K562 (cell line): ENCODE measurements around the gene ATF1. TPM values are rescaled to one million over a fixed set of nuclear protein-coding genes. Genes with fewer than 3 reads are reported as not detected.

ENCODE experiments used
- FOSL1 ChIP-seq: fragments of 200-800 bp; sonication (Bioruptor generic); conservative IDR thresholded peaks from 2 replicates; pipeline ENCODE4 v1.6.1; 2016; ENCODE audit warnings: missing genetic modification characterization, missing compliant biosample characterization
- GABPA ChIP-seq: fragments of 200-800 bp; sonication (Bioruptor generic); conservative IDR thresholded peaks from 2 replicates; pipeline ENCODE4 v1.6.1; 2016; ENCODE audit warnings: low read depth, missing genetic modification characterization, missing compliant biosample characterization
- GTF2E2 ChIP-seq: fragments of 200-800 bp; sonication (Bioruptor generic); IDR thresholded peaks from 2 replicates; pipeline ENCODE4 v1.6.1; 2016; ENCODE audit warnings: missing genetic modification characterization, missing compliant biosample characterization
- POLR2A ChIP-seq: fragments of 450-650 bp; conservative IDR thresholded peaks from 2 replicates; pipeline ENCODE4 v1.6.1; 2016
- RHOXF2B ChIP-seq: fragments of 250-450 bp; sonication (Bioruptor Pico); conservative IDR thresholded peaks from 2 replicates; pipeline ENCODE4 v1.5.1; 2021
- SRF ChIP-seq, 2 experiments: fragments of 250-450, 450-650 bp in 1 of 2; sonication (Bioruptor Pico) in 1 of 2; sonication (generic) in 1 of 2; formaldehyde crosslinking; IDR thresholded peaks; 2 replicates each; pipeline versions ENCODE4 v1.5.0 to v1.5.1; 2020 to 2022; ENCODE audit warnings: mild to moderate bottlenecking in 1 of 2, missing genetic modification reagents in 1 of 2
- TAF9B ChIP-seq: fragments of 450-650 bp; IDR thresholded peaks from 2 replicates; pipeline ENCODE4 v1.6.1; 2018; ENCODE audit warnings: mild to moderate bottlenecking; ENCODE audit not compliant: partially characterized antibody
- ZNF766 ChIP-seq: fragments of 200-800 bp; sonication (Bioruptor generic); conservative IDR thresholded peaks from 2 replicates; pipeline ENCODE4 v1.6.1; 2016; ENCODE audit warnings: missing genetic modification characterization, missing compliant biosample characterization
- polyA plus RNA-seq, 8 experiments: library from polyadenylated mRNA; depleted of rRNA in 4 of 8; stranded (reverse) in 5 of 8; unstranded in 3 of 8; fragments of >200 nt; fragmentation: Nextera tagmentation in 2 of 8; fragmentation: Illumina TruSeq in 1 of 8; extraction: Ambion mirVana in 2 of 8; extraction: Trizol in 1 of 8; gene quantifications; 2 replicates each; pipeline versions ENCODE4 v1.2.1 to v1.2.3, GENCODE V29; 2011 to 2014; ENCODE audit warnings: inconsistent platforms in 1 of 8, missing spikeins in 1 of 8
- total RNA-seq, 7 experiments: library from RNA; depleted of rRNA in 6 of 7; stranded (reverse); fragments of >200 nt in 6 of 7; fragmentation: Illumina TruSeq in 2 of 7; extraction: Trizol in 2 of 7; gene quantifications; 2 replicates each; pipeline versions ENCODE4 v1.2.1 to v1.2.3, GENCODE V29; 2011 to 2021; ENCODE audit warnings: low replicate concordance in 1 of 7
- TF ChIP-seq, protein P1 (sequence below): fragments of 450-650 bp; IDR thresholded peaks from 2 replicates; pipeline ENCODE4 v1.6.1; 2016; ENCODE audit warnings: antibody characterized with exemption
- TF ChIP-seq, protein P2 (sequence below): conservative IDR thresholded peaks from 2 replicates; pipeline ENCODE4 v1.6.1; 2011; ENCODE audit warnings: low read depth, mild to moderate bottlenecking, low read length; ENCODE audit not compliant: control insufficient read depth
- TF ChIP-seq, protein P3 (sequence below): sonication (generic); formaldehyde crosslinking; IDR thresholded peaks from 2 replicates; pipeline ENCODE4 v1.9.0; 2022; ENCODE audit warnings: mild to moderate bottlenecking, missing genetic modification reagents
- TF ChIP-seq, protein P4 (sequence below): sonication (generic); formaldehyde crosslinking; IDR thresholded peaks from 2 replicates; pipeline ENCODE4 v1.9.0; 2022; ENCODE audit warnings: mild to moderate bottlenecking, missing genetic modification reagents
- TF ChIP-seq, protein P5 (sequence below): sonication (generic); formaldehyde crosslinking; IDR thresholded peaks from 2 replicates; pipeline ENCODE4 v1.4.0; 2020; ENCODE audit warnings: mild to moderate bottlenecking, missing genetic modification reagents
- TF ChIP-seq, protein P6 (sequence below): fragments of 450-650 bp; formaldehyde crosslinking; IDR thresholded peaks from 2 replicates; pipeline ENCODE4 v1.4.0; 2022; ENCODE audit warnings: missing genetic modification characterization
- TF ChIP-seq, protein P7 (sequence below): fragments of 450-650 bp; formaldehyde crosslinking; IDR thresholded peaks from 2 replicates; pipeline ENCODE4 v1.4.0; 2020; ENCODE audit warnings: mild to moderate bottlenecking, mixed read lengths
- TF ChIP-seq, protein P8 (sequence below), 2 experiments: fragments of 450-650 bp; IDR thresholded peaks; 2 replicates each; pipeline ENCODE4 v1.6.1; 2016

The ATF1 gene
- total and polyA plus RNA-seq, 9 of the 15 experiments (the other 6 are each of a cell fraction or from before 2014, with no cell fraction given), result 19.8 to 83.5 (median 51.4) TPM

DNA sequence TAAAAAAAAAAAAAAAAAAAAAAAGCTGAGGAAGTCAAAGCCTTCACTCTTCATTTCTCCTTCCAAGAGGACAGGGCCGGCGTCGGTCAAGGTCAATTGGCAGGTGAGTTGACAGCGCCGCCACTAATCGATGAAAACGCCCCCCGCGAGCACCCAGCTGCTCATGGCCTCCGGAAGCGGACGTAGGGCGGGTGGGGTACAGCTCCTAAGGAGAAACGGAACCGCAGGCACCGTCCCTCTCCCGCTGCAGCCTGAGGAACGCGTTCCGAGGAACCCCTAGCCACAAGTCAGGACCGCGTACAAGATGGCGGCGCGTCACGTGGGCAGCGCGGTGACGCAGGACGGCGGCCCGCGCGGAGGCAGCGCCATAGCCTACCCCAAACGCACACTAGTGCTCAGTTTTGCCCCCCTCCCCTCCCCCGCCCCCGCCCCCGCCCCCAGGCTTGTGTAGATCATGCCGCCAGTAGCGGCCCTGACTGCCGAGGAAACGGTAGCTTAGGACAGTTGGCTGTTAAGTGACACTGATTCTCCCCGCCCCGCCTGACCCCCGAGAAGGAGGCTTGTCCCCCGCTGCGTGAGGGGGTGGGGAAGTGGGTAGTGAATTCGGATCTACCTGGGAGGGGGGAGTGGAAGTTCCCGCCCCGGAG lies at the start of gene ATF1 (continued):
- TF ChIP-seq, protein P1, sequence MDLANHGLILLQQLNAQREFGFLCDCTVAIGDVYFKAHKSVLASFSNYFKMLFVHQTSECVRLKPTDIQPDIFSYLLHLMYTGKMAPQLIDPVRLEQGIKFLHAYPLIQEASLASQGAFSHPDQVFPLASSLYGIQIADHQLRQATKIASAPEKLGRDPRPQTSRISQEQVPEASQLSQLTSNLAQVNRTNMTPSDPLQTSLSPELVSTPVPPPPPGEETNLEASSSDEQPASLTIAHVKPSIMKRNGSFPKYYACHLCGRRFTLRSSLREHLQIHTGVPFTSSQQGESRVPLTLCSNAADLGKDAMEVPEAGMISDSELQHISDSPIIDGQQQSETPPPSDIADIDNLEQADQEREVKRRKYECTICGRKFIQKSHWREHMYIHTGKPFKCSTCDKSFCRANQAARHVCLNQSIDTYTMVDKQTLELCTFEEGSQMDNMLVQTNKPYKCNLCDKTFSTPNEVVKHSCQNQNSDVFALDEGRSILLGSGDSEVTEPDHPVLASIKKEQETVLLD, result peak; percentile 80
- TF ChIP-seq POLR2A (peak; percentile 93), SRF (CRISPR knock-in tag; IDR thresholded peaks at IDR 0.05) (no peak), GABPA (peak; percentile 44), FOSL1 (0 out of 2 replicates have a peak, but pooled peaks have one; percentile 38), RHOXF2B (0 out of 2 replicates have a peak, but pooled peaks have one; percentile 40), ZNF766 (CRISPR knock-in tag) (no peak), TAF9B (peak; percentile 84), GTF2E2 (tag) (peak; percentile 65; the same call in 1 of the 2 replicates)
- TF ChIP-seq, protein P2, sequence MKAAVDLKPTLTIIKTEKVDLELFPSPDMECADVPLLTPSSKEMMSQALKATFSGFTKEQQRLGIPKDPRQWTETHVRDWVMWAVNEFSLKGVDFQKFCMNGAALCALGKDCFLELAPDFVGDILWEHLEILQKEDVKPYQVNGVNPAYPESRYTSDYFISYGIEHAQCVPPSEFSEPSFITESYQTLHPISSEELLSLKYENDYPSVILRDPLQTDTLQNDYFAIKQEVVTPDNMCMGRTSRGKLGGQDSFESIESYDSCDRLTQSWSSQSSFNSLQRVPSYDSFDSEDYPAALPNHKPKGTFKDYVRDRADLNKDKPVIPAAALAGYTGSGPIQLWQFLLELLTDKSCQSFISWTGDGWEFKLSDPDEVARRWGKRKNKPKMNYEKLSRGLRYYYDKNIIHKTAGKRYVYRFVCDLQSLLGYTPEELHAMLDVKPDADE, result peak; percentile 62; the same call in 1 of the 2 replicates
- TF ChIP-seq, protein P3, sequence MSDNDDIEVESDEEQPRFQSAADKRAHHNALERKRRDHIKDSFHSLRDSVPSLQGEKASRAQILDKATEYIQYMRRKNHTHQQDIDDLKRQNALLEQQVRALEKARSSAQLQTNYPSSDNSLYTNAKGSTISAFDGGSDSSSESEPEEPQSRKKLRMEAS (CRISPR knock-in tag), result peak; percentile 92
- TF ChIP-seq, protein P4, sequence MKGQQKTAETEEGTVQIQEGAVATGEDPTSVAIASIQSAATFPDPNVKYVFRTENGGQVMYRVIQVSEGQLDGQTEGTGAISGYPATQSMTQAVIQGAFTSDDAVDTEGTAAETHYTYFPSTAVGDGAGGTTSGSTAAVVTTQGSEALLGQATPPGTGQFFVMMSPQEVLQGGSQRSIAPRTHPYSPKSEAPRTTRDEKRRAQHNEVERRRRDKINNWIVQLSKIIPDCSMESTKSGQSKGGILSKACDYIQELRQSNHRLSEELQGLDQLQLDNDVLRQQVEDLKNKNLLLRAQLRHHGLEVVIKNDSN, result peak; percentile 96
- TF ChIP-seq, protein P5, sequence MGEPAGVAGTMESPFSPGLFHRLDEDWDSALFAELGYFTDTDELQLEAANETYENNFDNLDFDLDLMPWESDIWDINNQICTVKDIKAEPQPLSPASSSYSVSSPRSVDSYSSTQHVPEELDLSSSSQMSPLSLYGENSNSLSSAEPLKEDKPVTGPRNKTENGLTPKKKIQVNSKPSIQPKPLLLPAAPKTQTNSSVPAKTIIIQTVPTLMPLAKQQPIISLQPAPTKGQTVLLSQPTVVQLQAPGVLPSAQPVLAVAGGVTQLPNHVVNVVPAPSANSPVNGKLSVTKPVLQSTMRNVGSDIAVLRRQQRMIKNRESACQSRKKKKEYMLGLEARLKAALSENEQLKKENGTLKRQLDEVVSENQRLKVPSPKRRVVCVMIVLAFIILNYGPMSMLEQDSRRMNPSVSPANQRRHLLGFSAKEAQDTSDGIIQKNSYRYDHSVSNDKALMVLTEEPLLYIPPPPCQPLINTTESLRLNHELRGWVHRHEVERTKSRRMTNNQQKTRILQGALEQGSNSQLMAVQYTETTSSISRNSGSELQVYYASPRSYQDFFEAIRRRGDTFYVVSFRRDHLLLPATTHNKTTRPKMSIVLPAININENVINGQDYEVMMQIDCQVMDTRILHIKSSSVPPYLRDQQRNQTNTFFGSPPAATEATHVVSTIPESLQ (CRISPR knock-in tag), result 0 out of 2 replicates have a peak, but pooled peaks have one; percentile 30
- TF ChIP-seq, protein P6, sequence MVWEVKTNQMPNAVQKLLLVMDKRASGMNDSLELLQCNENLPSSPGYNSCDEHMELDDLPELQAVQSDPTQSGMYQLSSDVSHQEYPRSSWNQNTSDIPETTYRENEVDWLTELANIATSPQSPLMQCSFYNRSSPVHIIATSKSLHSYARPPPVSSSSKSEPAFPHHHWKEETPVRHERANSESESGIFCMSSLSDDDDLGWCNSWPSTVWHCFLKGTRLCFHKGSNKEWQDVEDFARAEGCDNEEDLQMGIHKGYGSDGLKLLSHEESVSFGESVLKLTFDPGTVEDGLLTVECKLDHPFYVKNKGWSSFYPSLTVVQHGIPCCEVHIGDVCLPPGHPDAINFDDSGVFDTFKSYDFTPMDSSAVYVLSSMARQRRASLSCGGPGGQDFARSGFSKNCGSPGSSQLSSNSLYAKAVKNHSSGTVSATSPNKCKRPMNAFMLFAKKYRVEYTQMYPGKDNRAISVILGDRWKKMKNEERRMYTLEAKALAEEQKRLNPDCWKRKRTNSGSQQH (CRISPR knock-in tag), result no peak
- TF ChIP-seq, protein P7, sequence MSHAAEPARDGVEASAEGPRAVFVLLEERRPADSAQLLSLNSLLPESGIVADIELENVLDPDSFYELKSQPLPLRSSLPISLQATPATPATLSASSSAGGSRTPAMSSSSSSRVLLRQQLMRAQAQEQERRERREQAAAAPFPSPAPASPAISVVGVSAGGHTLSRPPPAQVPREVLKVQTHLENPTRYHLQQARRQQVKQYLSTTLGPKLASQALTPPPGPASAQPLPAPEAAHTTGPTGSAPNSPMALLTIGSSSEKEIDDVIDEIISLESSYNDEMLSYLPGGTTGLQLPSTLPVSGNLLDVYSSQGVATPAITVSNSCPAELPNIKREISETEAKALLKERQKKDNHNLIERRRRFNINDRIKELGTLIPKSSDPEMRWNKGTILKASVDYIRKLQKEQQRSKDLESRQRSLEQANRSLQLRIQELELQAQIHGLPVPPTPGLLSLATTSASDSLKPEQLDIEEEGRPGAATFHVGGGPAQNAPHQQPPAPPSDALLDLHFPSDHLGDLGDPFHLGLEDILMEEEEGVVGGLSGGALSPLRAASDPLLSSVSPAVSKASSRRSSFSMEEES, result peak; percentile 91
- TF ChIP-seq, protein P8, sequence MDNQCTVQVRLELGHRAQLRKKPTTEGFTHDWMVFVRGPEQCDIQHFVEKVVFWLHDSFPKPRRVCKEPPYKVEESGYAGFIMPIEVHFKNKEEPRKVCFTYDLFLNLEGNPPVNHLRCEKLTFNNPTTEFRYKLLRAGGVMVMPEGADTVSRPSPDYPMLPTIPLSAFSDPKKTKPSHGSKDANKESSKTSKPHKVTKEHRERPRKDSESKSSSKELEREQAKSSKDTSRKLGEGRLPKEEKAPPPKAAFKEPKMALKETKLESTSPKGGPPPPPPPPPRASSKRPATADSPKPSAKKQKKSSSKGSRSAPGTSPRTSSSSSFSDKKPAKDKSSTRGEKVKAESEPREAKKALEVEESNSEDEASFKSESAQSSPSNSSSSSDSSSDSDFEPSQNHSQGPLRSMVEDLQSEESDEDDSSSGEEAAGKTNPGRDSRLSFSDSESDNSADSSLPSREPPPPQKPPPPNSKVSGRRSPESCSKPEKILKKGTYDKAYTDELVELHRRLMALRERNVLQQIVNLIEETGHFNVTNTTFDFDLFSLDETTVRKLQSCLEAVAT (IDR thresholded peaks at IDR 0.05), result peak; percentile 55 to 63; a peak in 1 of 4 replicates
